Endothelial cell of umbilical vein (primary cell): ENCODE results near the gene TRMT10B. TPM values are rescaled to one million over a fixed set of nuclear protein-coding genes. Genes with fewer than 3 reads are reported as not detected.

Experiments used
- BruUV-seq: library from RNA; stranded (reverse); fragments of 400-500 nt; replicated peaks from 2 replicates; lab custom pipeline; 2021; lab: Mats Ljungman, UMichigan
- CTCF ChIA-PET: fragments of 300-600, 350-600 bp; sonication (Branson Sonifier 250); formaldehyde crosslinking; loops from one replicate; lab custom pipeline; 2021; ENCODE audit warnings: antibody characterized with exemption, inconsistent platforms; lab: Charles Lee
- POLR2A ChIA-PET: fragments of 300-600, 350-600 bp; sonication (Branson Sonifier 250); formaldehyde crosslinking; loops from one replicate; lab custom pipeline; 2021; ENCODE audit warnings: antibody characterized with exemption, inconsistent platforms; lab: Charles Lee
- DNase-seq: peaks from one replicate; pipeline ENCODE4 v3.0.0-alpha.2; 2011; ENCODE audit warnings: low read depth, low spot score
- FAIRE-seq: peaks from 2 replicates; lab custom pipeline; 2011; peaks lifted over from hg19 to GRCh38; lab: Jason Lieb, UNC
- H2AFZ ChIP-seq: 2 replicates; pipeline ENCODE4 v1.6.0; 2012; ENCODE audit warnings: low read depth, low read length, control low read depth, inconsistent platforms
- H3K27ac ChIP-seq: 2 replicates; pipeline ENCODE4 v1.5.1; 2011; ENCODE audit warnings: low read depth, mild to moderate bottlenecking, control low read depth, low read length, moderate library complexity; ENCODE audit not compliant: insufficient read depth
- H3K27me3 ChIP-seq, 2 experiments: 2 replicates each; pipeline versions ENCODE4 v1.6.0 to v1.6.1; 2011; ENCODE audit warnings: low read length in 2 of 2, mixed read lengths in 1 of 2; ENCODE audit not compliant: control insufficient read depth in 2 of 2, insufficient read depth in 2 of 2
- H3K36me3 ChIP-seq, 2 experiments: 2 replicates in 1 of 2; 3 replicates in 1 of 2; pipeline ENCODE4 v1.5.1; 2011; ENCODE audit warnings: low read length in 2 of 2, mild to moderate bottlenecking in 1 of 2, moderate library complexity in 1 of 2; ENCODE audit not compliant: control insufficient read depth in 2 of 2, insufficient read depth in 2 of 2; ENCODE audit errors: extremely low read depth in 1 of 2
- H3K4me1 ChIP-seq: 3 replicates; pipeline ENCODE4 v1.5.1; 2011; ENCODE audit warnings: mild to moderate bottlenecking, low read length; ENCODE audit not compliant: control insufficient read depth, insufficient read depth; ENCODE audit errors: extremely low read depth
- H3K4me2 ChIP-seq: 2 replicates; pipeline ENCODE4 v1.6.1; 2011; ENCODE audit warnings: low read length, control low read depth, mixed read lengths; ENCODE audit not compliant: insufficient read depth
- H3K4me3 ChIP-seq, 3 experiments: fragments of 200-600 bp in 1 of 3; sonication (generic), shearing (Covaris generic) in 1 of 3; replicated peaks in 1 of 3; 2 replicates each; pipeline ENCODE4 v1.5.1; 2011 to 2016; ENCODE audit warnings: control low read depth in 3 of 3, low read length in 3 of 3, mild to moderate bottlenecking in 2 of 3, inconsistent platforms in 1 of 3, low read depth in 1 of 3, moderate library complexity in 1 of 3; ENCODE audit not compliant: insufficient read depth in 1 of 3
- H3K79me2 ChIP-seq: 2 replicates; pipeline ENCODE4 v1.6.0; 2012; ENCODE audit warnings: low read length, inconsistent platforms; ENCODE audit not compliant: control insufficient read depth, insufficient read depth
- H3K9ac ChIP-seq: replicated peaks from 2 replicates; pipeline ENCODE3; 2011; ENCODE audit warnings: low read length, control low read depth; ENCODE audit not compliant: insufficient read depth; ENCODE audit errors: extremely low read depth
- H3K9me1 ChIP-seq: replicated peaks from 3 replicates; pipeline ENCODE4 v1.6.0; 2011; ENCODE audit warnings: mild to moderate bottlenecking, low read length; ENCODE audit not compliant: control insufficient read depth, insufficient read depth; ENCODE audit errors: extremely low read depth
- H3K9me3 ChIP-seq: replicated peaks from 2 replicates; pipeline ENCODE4 v1.5.1; 2012; ENCODE audit warnings: low read length, inconsistent platforms; ENCODE audit not compliant: control insufficient read depth, insufficient read depth
- H4K20me1 ChIP-seq: replicated peaks from 2 replicates; pipeline ENCODE3; 2011; ENCODE audit warnings: mild to moderate bottlenecking, low read length; ENCODE audit not compliant: control insufficient read depth, insufficient read depth; ENCODE audit errors: extremely low read depth
- CTCF ChIP-seq, 2 donors: IDR thresholded peaks; 1 replicate in 1 of 2; 2 replicates in 1 of 2; pipeline ENCODE4 v1.5.1; 2011; ENCODE audit warnings: low read length in 2 of 2, mild to moderate bottlenecking in 2 of 2, moderate library complexity in 2 of 2, control low read depth in 1 of 2, inconsistent platforms in 1 of 2, low read depth in 1 of 2; ENCODE audit not compliant: insufficient read depth in 1 of 2; ENCODE audit errors: extremely low read depth in 1 of 2
- EZH2 ChIP-seq: IDR thresholded peaks from 2 replicates; pipeline ENCODE4 v1.6.1; 2012; ENCODE audit warnings: borderline replicate concordance, low read depth, mild to moderate bottlenecking, moderate library complexity, low read length, inconsistent platforms; ENCODE audit not compliant: severe bottlenecking
- FOS ChIP-seq: IDR thresholded peaks from 2 replicates; pipeline ENCODE4 v1.6.1; 2011; ENCODE audit warnings: mild to moderate bottlenecking, low read length, moderate library complexity, borderline replicate concordance; ENCODE audit not compliant: insufficient read depth
- GATA2 ChIP-seq: IDR thresholded peaks from 2 replicates; pipeline ENCODE4 v1.7.0; 2011; ENCODE audit warnings: low read depth, mild to moderate bottlenecking, moderate library complexity, mixed read lengths, low read length; ENCODE audit not compliant: insufficient read length, insufficient read depth
- JUN ChIP-seq: IDR thresholded peaks from 2 replicates; pipeline ENCODE4 v1.6.1; 2011; ENCODE audit warnings: borderline replicate concordance, low read depth; ENCODE audit not compliant: insufficient read length, insufficient read depth
- MAX ChIP-seq: IDR thresholded peaks from 2 replicates; pipeline ENCODE4 v1.6.1; 2011; ENCODE audit not compliant: insufficient read depth, insufficient read length
- MYC ChIP-seq: IDR thresholded peaks from one replicate; pipeline ENCODE4 v1.6.1; 2011; ENCODE audit warnings: mild to moderate bottlenecking, low read depth, low read length
- POLR2A ChIP-seq: IDR thresholded peaks from 2 replicates; pipeline ENCODE4 v1.6.1; 2012; ENCODE audit warnings: low read depth, mild to moderate bottlenecking, control low read depth, low read length
- POLR2AphosphoS5 ChIP-seq: IDR thresholded peaks from 2 replicates; pipeline ENCODE4 v1.6.1; 2012; ENCODE audit warnings: low read depth, mild to moderate bottlenecking, control low read depth, low read length, moderate library complexity; ENCODE audit not compliant: insufficient read depth
- dilution Hi-C: fragments of 300-500 bp; cut with MboI; formaldehyde crosslinking; loops from one replicate; pipeline ENCODE4 v1.15.0; 2019; ENCODE audit warnings: low sequenced_read_pairs; ENCODE audit not compliant: extremely low pct_ligation_motif_present
- intact Hi-C: fragments of 100-400 bp; cut with micrococcal nuclease; formaldehyde crosslinking; loops from one replicate; pipeline ENCODE4 v1.10.0; 2022
- polyA plus RNA-seq, 4 experiments: library from polyadenylated mRNA; depleted of rRNA in 3 of 4; stranded (reverse) in 3 of 4; unstranded in 1 of 4; fragments of >200 nt; gene quantifications; 2 replicates each; pipeline versions ENCODE4 v1.2.1 to v1.2.3, GENCODE V29; 2011 to 2012; ENCODE audit warnings: missing spikeins in 1 of 4
- total RNA-seq: library from RNA; stranded (reverse); gene quantifications from 2 replicates; pipeline ENCODE4 v1.2.3, GENCODE V29; 2021

The TRMT10B gene
- total and polyA plus RNA-seq, 2 donors (not counting 3 experiments of a cell fraction or from before 2014, with no cell fraction given), result 3.0 to 7.0 TPM

- Histone ChIP-seq H3K9me1 (no peaks in the 10 kb centered on the region), H3K79me2 (peaks cover 4% of the 10 kb centered on the region), H3K4me3 (no peak overlapping the region), H3K4me1 (peaks cover 3% of the 10 kb centered on the region), H3K27me3 (no peaks in the 10 kb centered on the region), H2AFZ (no peak overlapping the region), H3K27ac (no peak overlapping the region), H3K36me3 (no peaks in the 10 kb centered on the region), H3K4me2 (no peak overlapping the region), H4K20me1 (no peaks in the 10 kb centered on the region), H3K9ac (no peak overlapping the region), H3K9me3 (no peaks in the 10 kb centered on the region)
- intact Hi-C loops, result no loop called here
- CTCF ChIA-PET, result no interaction called here
- TF ChIP-seq FOS, result no peak
- no peak for TF ChIP-seq JUN
- no peak for TF ChIP-seq MYC
- TF ChIP-seq POLR2AphosphoS5, result no peak
- no peak for TF ChIP-seq POLR2A
- TF ChIP-seq MAX, result no peak
- TF ChIP-seq CTCF (IDR thresholded peaks at IDR 0.05; ENCODE audit: extremely low read depth in 1 of 2, insufficient read depth in 1 of 2, low read depth in 1 of 2, low read length in 2 of 2), result no peak
- TF ChIP-seq GATA2, result no peak
- no peak for TF ChIP-seq EZH2
- BruUV-seq, result no TSS peak
- POLR2A ChIA-PET, result no interaction called here
- dilution Hi-C loops, result no loop called here
- FAIRE-seq, result no peak
- DNase-seq, result no peak
Measured at GRCh38 chr9:37796232-37796631, 42.6 kb downstream of the TRMT10B start.
